Cardiac muscle cell (in vitro differentiated cells and primary cell): ENCODE data around the gene CDK18. TPM values are rescaled to one million over a fixed set of nuclear protein-coding genes. Genes with fewer than 3 reads are reported as not detected.
A peak's percentile ranks its signal among the peaks of the same experiment; 100 is the strongest.

ENCODE experiments used
- DNase-seq, 2 donors: peaks; one replicate each; pipeline versions ENCODE4 v3.0.0 to v3.0.0-alpha.2; 2010 to 2017; ENCODE audit warnings: low read depth in 1 of 2, low spot score in 1 of 2
- H3K27ac ChIP-seq: fragments of 200-600 bp; sonication (generic); 2 replicates; pipeline ENCODE4 v1.5.1; 2016
- H3K27me3 ChIP-seq: fragments of 200-600 bp; sonication (generic); 2 replicates; pipeline ENCODE4 v1.6.0; 2016; ENCODE audit warnings: control low read depth
- H3K36me3 ChIP-seq: fragments of 200-600 bp; sonication (generic); 2 replicates; pipeline ENCODE4 v1.5.1; 2016; ENCODE audit warnings: control low read depth
- H3K4me1 ChIP-seq: fragments of 200-600 bp; sonication (generic); 2 replicates; pipeline ENCODE4 v1.8.1; 2017; ENCODE audit warnings: low read depth, mild to moderate bottlenecking, mixed run types
- H3K4me3 ChIP-seq: fragments of 200-600 bp; sonication (generic); 2 replicates; pipeline ENCODE4 v1.5.1; 2016; ENCODE audit warnings: mild to moderate bottlenecking
- H3K9me3 ChIP-seq: fragments of 200-600 bp; sonication (generic); 2 replicates; pipeline ENCODE4 v1.5.1; 2017; ENCODE audit warnings: low read depth, mild to moderate bottlenecking, control low read depth
- polyA plus RNA-seq: library from polyadenylated mRNA; unstranded; fragments of >200 nt; fragmentation: Nextera tagmentation; extraction: Ambion mirVana; gene quantifications from 2 replicates; pipeline ENCODE4 v1.2.1, GENCODE V29; 2016
- total RNA-seq: library from RNA; depleted of rRNA; stranded (reverse); fragments of >200 nt; gene quantifications from 2 replicates; pipeline ENCODE4 v1.2.3, GENCODE V29; 2016
- TF ChIP-seq, protein P1 (sequence below): IDR thresholded peaks from 2 replicates; pipeline ENCODE4 v1.5.1; 2012; ENCODE audit warnings: low read depth, mild to moderate bottlenecking, low read length

The CDK18 gene
- total and polyA plus RNA-seq, 2 experiments from 2014 or later = 29.8 to 42.0 TPM

- H3K9me3 ChIP-seq = no peaks in the 10 kb centered on the region
- H3K4me3 ChIP-seq = no peak overlapping the region
- H3K36me3 ChIP-seq = no peaks in the 10 kb centered on the region
- H3K4me1 ChIP-seq = no peaks in the 10 kb centered on the region
- no peak overlapping the region for H3K27ac ChIP-seq
- TF ChIP-seq, protein P1, sequence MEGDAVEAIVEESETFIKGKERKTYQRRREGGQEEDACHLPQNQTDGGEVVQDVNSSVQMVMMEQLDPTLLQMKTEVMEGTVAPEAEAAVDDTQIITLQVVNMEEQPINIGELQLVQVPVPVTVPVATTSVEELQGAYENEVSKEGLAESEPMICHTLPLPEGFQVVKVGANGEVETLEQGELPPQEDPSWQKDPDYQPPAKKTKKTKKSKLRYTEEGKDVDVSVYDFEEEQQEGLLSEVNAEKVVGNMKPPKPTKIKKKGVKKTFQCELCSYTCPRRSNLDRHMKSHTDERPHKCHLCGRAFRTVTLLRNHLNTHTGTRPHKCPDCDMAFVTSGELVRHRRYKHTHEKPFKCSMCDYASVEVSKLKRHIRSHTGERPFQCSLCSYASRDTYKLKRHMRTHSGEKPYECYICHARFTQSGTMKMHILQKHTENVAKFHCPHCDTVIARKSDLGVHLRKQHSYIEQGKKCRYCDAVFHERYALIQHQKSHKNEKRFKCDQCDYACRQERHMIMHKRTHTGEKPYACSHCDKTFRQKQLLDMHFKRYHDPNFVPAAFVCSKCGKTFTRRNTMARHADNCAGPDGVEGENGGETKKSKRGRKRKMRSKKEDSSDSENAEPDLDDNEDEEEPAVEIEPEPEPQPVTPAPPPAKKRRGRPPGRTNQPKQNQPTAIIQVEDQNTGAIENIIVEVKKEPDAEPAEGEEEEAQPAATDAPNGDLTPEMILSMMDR = no peak
- H3K27me3 ChIP-seq = no peaks in the 10 kb centered on the region
- no peak for DNase-seq
These were observed 27.8 kb downstream of the CDK18 start for GRCh38 chr1:205532026-205532898.

DNA sequence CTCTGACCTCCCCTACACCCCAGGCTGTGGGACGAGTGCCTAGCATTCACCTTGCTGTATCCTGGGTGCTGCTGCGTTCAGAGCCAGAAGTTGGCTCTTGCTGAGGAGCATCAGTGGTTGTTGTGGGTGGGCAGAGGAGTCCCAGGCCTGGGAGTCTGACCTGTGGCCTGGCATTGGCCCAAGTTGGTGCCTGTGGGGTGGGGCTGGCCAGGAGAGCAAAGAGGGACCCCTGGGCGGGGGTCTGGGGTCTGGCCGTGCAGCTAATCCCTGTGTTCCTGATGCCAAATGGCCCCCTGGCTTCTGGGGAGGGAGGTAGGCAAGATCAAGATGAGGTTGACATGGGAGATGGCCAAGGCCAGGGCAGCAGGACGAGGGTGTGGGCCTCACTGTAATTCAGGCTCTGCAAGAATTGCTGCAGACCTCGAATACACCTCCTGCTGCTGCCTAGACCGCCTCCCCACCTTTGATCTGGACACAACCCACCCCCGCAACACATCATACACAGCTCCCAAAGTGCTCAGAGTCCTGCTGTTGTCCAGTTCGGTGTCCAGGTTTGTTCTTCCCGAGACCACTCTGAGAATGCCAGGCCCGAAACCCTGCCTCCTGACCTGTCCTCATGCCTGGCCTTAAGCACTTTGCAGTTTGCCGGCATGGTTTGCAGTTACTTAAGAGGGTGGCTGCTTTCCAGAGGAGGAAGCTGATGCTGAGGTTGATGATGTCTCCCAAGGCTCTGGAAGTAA is 28.7 kb downstream of the CDK18 start:
- DNase-seq = peak in 1 of 2 donors; percentile 21
- TF ChIP-seq, protein P1 = no peak
- Histone ChIP-seq H3K4me3 (no peak overlapping the region), H3K36me3 (no peaks in the 10 kb centered on the region), H3K27ac (no peak overlapping the region), H3K9me3 (no peaks in the 10 kb centered on the region), H3K27me3 (no peaks in the 10 kb centered on the region), H3K4me1 (no peaks in the 10 kb centered on the region)

DNA sequence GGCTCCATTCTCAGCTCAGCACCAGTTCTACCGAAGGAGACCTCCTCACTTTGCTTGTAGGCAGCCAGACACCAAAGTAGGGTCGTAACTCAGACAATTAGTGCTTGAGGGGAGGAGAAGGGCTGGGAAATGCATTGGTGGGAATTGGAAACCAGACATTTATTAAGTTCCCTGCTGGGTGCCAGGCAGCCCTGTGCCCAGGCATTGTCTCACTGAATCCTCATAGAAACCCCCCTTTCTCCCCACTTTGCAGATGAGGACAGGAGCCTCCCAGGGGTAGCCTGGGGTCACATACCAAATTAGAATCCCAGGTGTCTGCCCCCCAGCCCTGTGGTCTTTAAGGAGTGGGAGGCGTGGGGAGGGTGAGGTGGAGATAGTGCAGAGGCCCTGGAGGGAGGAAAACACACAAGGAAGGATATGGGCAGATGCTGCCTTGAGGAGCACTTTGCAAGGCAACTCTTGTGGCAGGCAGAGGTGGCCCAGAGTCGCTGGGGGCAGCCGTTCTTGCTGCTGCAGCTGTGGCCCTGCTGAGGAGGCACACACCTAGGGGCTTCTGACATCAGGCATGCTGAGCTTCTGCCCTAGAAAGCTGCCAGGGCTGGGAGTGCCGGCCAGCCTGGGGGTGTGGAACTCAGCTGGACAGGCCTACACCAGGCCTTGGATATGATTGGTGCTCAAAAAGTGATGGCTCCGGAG is 29.4 kb downstream of the CDK18 start:
- TF ChIP-seq, protein P1 = no peak
- H3K27ac ChIP-seq = no peak overlapping the region
- no peaks in the 10 kb centered on the region for H3K36me3 ChIP-seq
- DNase-seq = no peak
- H3K4me3 ChIP-seq = no peak overlapping the region
- H3K9me3 ChIP-seq = no peaks in the 10 kb centered on the region
- no peaks in the 10 kb centered on the region for H3K27me3 ChIP-seq
- no peaks in the 10 kb centered on the region for H3K4me1 ChIP-seq

DNA sequence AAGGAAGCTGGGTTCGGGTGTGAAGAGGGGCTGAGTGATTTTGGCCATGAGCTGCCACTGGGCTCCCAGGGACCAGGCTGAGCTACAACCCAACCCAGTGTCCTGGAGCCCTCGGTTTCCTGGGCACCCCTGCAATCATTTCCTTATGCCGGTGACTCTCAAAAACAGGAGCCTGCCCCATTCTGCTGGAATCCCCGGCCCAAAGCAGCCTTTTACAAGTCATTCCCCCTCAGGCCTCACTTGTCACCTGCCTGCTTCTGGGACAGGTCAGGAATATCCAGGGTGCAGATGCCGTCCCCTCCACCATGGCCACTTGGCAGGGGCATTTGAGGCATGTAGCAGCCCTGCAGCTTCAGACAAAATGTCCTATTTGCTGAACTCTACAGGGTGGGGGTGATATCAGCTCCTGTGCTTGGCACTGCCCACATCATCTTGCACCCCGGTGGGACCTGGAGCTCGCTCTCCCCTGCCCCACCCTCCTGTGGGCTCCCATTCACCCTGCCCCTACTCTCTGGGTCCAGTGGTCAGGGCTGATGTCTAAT is 30.0 kb downstream of the CDK18 start:
- H3K27ac ChIP-seq = no peak overlapping the region
- H3K27me3 ChIP-seq = no peaks in the 10 kb centered on the region
- H3K36me3 ChIP-seq = no peaks in the 10 kb centered on the region
- DNase-seq = no peak
- TF ChIP-seq, protein P1 = no peak
- H3K9me3 ChIP-seq = no peaks in the 10 kb centered on the region
- no peak overlapping the region for H3K4me3 ChIP-seq
- no peaks in the 10 kb centered on the region for H3K4me1 ChIP-seq

- H3K36me3 ChIP-seq = no peaks in the 10 kb centered on the region
- no peak overlapping the region for H3K4me3 ChIP-seq
- TF ChIP-seq, protein P1 = no peak
- no peak overlapping the region for H3K27ac ChIP-seq
- H3K9me3 ChIP-seq = no peaks in the 10 kb centered on the region
- no peaks in the 10 kb centered on the region for H3K27me3 ChIP-seq
- DNase-seq = no peak
- no peaks in the 10 kb centered on the region for H3K4me1 ChIP-seq
These were observed 30.6 kb downstream of the CDK18 start for GRCh38 chr1:205535096-205535495.
